B cell (primary cell): ENCODE data around the gene PSMC3IP. TPM values are rescaled to one million over a fixed set of nuclear protein-coding genes. Genes with fewer than 3 reads are reported as not detected.
A peak's percentile ranks its signal among the peaks of the same experiment; 100 is the strongest.

Source experiments
- ATAC-seq: fragments of 200-7000 bp; cut with Tn5 transposase; one replicate; pipeline ENCODE4 v1.10.0; 2021; ENCODE audit warnings: low read depth, mild to moderate bottlenecking, moderate number of reproducible peaks, moderate library complexity
- CTCF ChIA-PET: fragments of 350-600 bp; sonication (Branson Sonifier 250); formaldehyde crosslinking; loops from one replicate; lab custom pipeline; 2021; ENCODE audit warnings: antibody characterized with exemption, inconsistent platforms; lab: Charles Lee
- POLR2A ChIA-PET: fragments of 350-600 bp; sonication (Branson Sonifier 250); formaldehyde crosslinking; loops from one replicate; lab custom pipeline; 2021; ENCODE audit warnings: antibody characterized with exemption; lab: Charles Lee
- DNase-seq: peaks from one replicate; pipeline ENCODE4 v3.0.0; 2013
- H2AFZ ChIP-seq: 2 replicates; pipeline ENCODE4 v1.6.1; 2012; ENCODE audit warnings: mild to moderate bottlenecking, low read depth, low read length; ENCODE audit not compliant: insufficient read depth, poor library complexity, severe bottlenecking
- H3K27ac ChIP-seq, 2 donors: 1 replicate in 1 of 2; 2 replicates in 1 of 2; pipeline ENCODE4 v1.5.1; 2012 to 2013; ENCODE audit warnings: low read length in 2 of 2, mild to moderate bottlenecking in 2 of 2, moderate library complexity in 1 of 2
- H3K27me3 ChIP-seq, 4 experiments: fragments of 200-600 bp in 1 of 4; sonication (generic) in 1 of 4; replicated peaks in 1 of 4; 1 replicate in 2 of 4; 2 replicates in 2 of 4; pipeline versions ENCODE4 v1.6.1 to v1.7.0; 2013 to 2016; ENCODE audit warnings: low read length in 3 of 4, mild to moderate bottlenecking in 2 of 4, mixed read lengths in 1 of 4, moderate library complexity in 1 of 4; ENCODE audit not compliant: insufficient read depth in 4 of 4, control insufficient read depth in 3 of 4; ENCODE audit errors: control extremely low read depth in 1 of 4
- H3K36me3 ChIP-seq, 2 experiments: replicated peaks in 1 of 2; 1 replicate in 1 of 2; 2 replicates in 1 of 2; pipeline versions ENCODE4 v1.6.1 to v1.7.1; 2013; ENCODE audit warnings: low read length in 1 of 2; ENCODE audit not compliant: insufficient read depth in 2 of 2, control insufficient read depth in 1 of 2; ENCODE audit errors: control extremely low read depth in 1 of 2, extremely low read depth in 1 of 2
- H3K4me1 ChIP-seq, 2 donors: fragments of 200-600 bp in 1 of 2; sonication (generic) in 1 of 2; 1 replicate in 1 of 2; 2 replicates in 1 of 2; pipeline versions ENCODE4 v1.5.1 to v1.6.1; 2013 to 2017; ENCODE audit warnings: low read length in 2 of 2; ENCODE audit not compliant: control insufficient read depth in 2 of 2, insufficient read depth in 2 of 2
- H3K4me2 ChIP-seq: replicated peaks from 2 replicates; pipeline ENCODE3; 2012; ENCODE audit warnings: mild to moderate bottlenecking, low read depth, low read length; ENCODE audit not compliant: poor library complexity, severe bottlenecking
- H3K4me3 ChIP-seq, 5 experiments: fragments of 200-600 bp in 1 of 5; sonication (generic) in 1 of 5; 1 replicate in 3 of 5; 2 replicates in 2 of 5; pipeline versions ENCODE4 v1.5.1 to v1.7.0; 2011 to 2016; ENCODE audit warnings: low read length in 4 of 5, mild to moderate bottlenecking in 4 of 5, low read depth in 2 of 5, control low read depth in 1 of 5, moderate library complexity in 1 of 5; ENCODE audit not compliant: insufficient read depth in 1 of 5; ENCODE audit errors: control extremely low read depth in 1 of 5, extremely low read depth in 1 of 5
- H3K79me2 ChIP-seq: fragments of 200-600 bp; sonication (generic); one replicate; pipeline ENCODE4 v1.6.0; 2016; ENCODE audit warnings: low read length; ENCODE audit not compliant: control insufficient read depth, insufficient read depth
- H3K9ac ChIP-seq: fragments of 200-600 bp; sonication (generic); 2 replicates; pipeline ENCODE4 v1.6.1; 2017; ENCODE audit warnings: mild to moderate bottlenecking, low read length, moderate library complexity
- H3K9me3 ChIP-seq, 3 donors: one replicate each; pipeline versions ENCODE4 v1.6.1 to v1.7.1; 2013; ENCODE audit warnings: low read length in 2 of 3; ENCODE audit not compliant: control insufficient read depth in 2 of 3, insufficient read depth in 1 of 3; ENCODE audit errors: control extremely low read depth in 1 of 3
- H4K20me1 ChIP-seq: 2 replicates; pipeline ENCODE4 v1.6.0; 2012; ENCODE audit warnings: mild to moderate bottlenecking, low read length; ENCODE audit not compliant: insufficient read depth, control insufficient read depth, poor library complexity, severe bottlenecking
- H3K27ac Mint-ChIP-seq: one replicate; pipeline ENCODE4 v1.8.0; 2021; ENCODE audit warnings: mixed read lengths
- H3K27me3 Mint-ChIP-seq: one replicate; pipeline ENCODE4 v1.8.0; 2021; ENCODE audit warnings: mixed read lengths
- H3K4me1 Mint-ChIP-seq: one replicate; pipeline ENCODE4 v1.8.0; 2021; ENCODE audit warnings: mixed read lengths
- H3K4me3 Mint-ChIP-seq: one replicate; pipeline ENCODE4 v1.8.0; 2021; ENCODE audit warnings: mixed read lengths
- H3K9me3 Mint-ChIP-seq: one replicate; pipeline ENCODE4 v1.8.0; 2022; ENCODE audit warnings: mixed read lengths; ENCODE audit not compliant: insufficient read depth
- CTCF ChIP-seq: fragments of 200-600 bp; IDR thresholded peaks from one replicate; pipeline ENCODE4 v1.8.0; 2022; ENCODE audit warnings: antibody characterized with exemption, mild to moderate bottlenecking
- EZH2 ChIP-seq: IDR thresholded peaks from 2 replicates; pipeline ENCODE4 v1.6.1; 2012; ENCODE audit warnings: borderline replicate concordance, low read depth, mild to moderate bottlenecking, moderate library complexity, low read length; ENCODE audit not compliant: insufficient read depth, poor library complexity, severe bottlenecking
- WGBS: methylation state at CpG from one replicate; pipeline ENCODE4 v1.1.5; 2013; ENCODE audit warnings: missing lambda C conversion rate; ENCODE audit not compliant: insufficient coverage; 5-methylcytosine and 5-hydroxymethylcytosine counted together
- intact Hi-C: fragments of 100-400 bp; cut with micrococcal nuclease; formaldehyde crosslinking; loops from one replicate; pipeline ENCODE4 v1.10.0; 2022
- polyA plus RNA-seq: library from polyadenylated mRNA; depleted of rRNA; stranded (reverse); fragments of >200 nt; gene quantifications from 2 replicates; pipeline ENCODE4 v1.2.3, GENCODE V29; 2012
- total RNA-seq, 2 donors: library from RNA; stranded (reverse); fragments of 120-200 nt in 1 of 2; gene quantifications; 1 replicate in 1 of 2; 2 replicates in 1 of 2; pipeline versions ENCODE4 v1.2.3 to v1.2.4, GENCODE V29; 2013 to 2022

Gene PSMC3IP
- total and polyA plus RNA-seq, 2 donors (not counting 1 experiment from before 2014, with no cell fraction given), result 2.8 to 10.4 TPM

GRCh38 chr17:42579794-42580551 lies 2.4 kb upstream of the PSMC3IP start:
- CTCF ChIA-PET, result interaction anchor here (0.9 to 4.2 kb wide), 8 partner anchors 17 to 254 kb away, joined by 3 to 72 read pairs (median 4); partner anchors contain the start of genes BECN1, CCR10, PLEKHH3 and VPS25
- H3K36me3 ChIP-seq, result peaks cover 12 to 56% of the 10 kb centered on the region in 2 experiments

More at GRCh38 chr17:42579794-42580551, 2.4 kb upstream of the PSMC3IP start:
- POLR2A ChIA-PET, result interaction anchor here (2.7 kb wide), 1 partner anchor 31 kb away, joined by 12 read pairs; no protein-coding TSS in a partner anchor
- Histone ChIP-seq H3K9ac (no peak overlapping the region), H3K27me3 (no peaks in the 10 kb centered on the region), H3K27ac (peak overlapping the region in 1 of 2 donors; percentile 72), H2AFZ (no peak overlapping the region), H3K9me3 (no peaks in the 10 kb centered on the region), H3K4me2 (no peak overlapping the region), H3K4me3 (no peak overlapping the region), H3K4me1 (peaks cover 12 to 30% of the 10 kb centered on the region in 2 donors), H4K20me1 (peaks cover 15% of the 10 kb centered on the region), H3K79me2 (peaks cover 14% of the 10 kb centered on the region)
- H3K4me3 Mint-ChIP-seq, result peak overlapping the region; percentile 30
- ATAC-seq, result no peak
- TF ChIP-seq CTCF (no peak), EZH2 (no peak)
- no peaks in the 10 kb centered on the region for H3K27me3 Mint-ChIP-seq
- no peaks in the 10 kb centered on the region for H3K9me3 Mint-ChIP-seq
- intact Hi-C loops, result loop anchor here (10.0 kb wide), 1 partner anchor 415 kb away; the partner anchor contains the start of gene RPL27
- peak overlapping the region; percentile 78 for H3K27ac Mint-ChIP-seq
- no peak for DNase-seq
- no CpG with 5 or more reads among the region's 2 CpGs for WGBS
- H3K4me1 Mint-ChIP-seq, result peaks cover 40% of the 10 kb centered on the region
